Fibroblast of lung (primary cell): ENCODE data around the gene SEC24C. TPM values are rescaled to one million over a fixed set of nuclear protein-coding genes. Genes with fewer than 3 reads are reported as not detected.
"Not testable (repeated sequence)": the region's sequence is repeated elsewhere in the genome, so short reads cannot be mapped to it uniquely, and the experiment has no call there.

Source experiments
- DNase-seq, 2 donors: peaks; one replicate each; pipeline versions ENCODE4 v3.0.0 to v3.0.0-alpha.2; 2010; ENCODE audit warnings: low read depth in 2 of 2
- H2AFZ ChIP-seq: 2 replicates; pipeline ENCODE4 v1.5.1; 2012; ENCODE audit warnings: low read length, control low read depth, inconsistent platforms
- H3K27ac ChIP-seq: 2 replicates; pipeline ENCODE4 v1.5.1; 2011; ENCODE audit warnings: low read length, control low read depth; ENCODE audit not compliant: insufficient read depth
- H3K27me3 ChIP-seq: 2 replicates; pipeline ENCODE4 v1.5.1; 2011; ENCODE audit warnings: mild to moderate bottlenecking, low read length; ENCODE audit not compliant: control insufficient read depth, insufficient read depth
- H3K36me3 ChIP-seq: 2 replicates; pipeline ENCODE4 v1.5.1; 2011; ENCODE audit warnings: low read length; ENCODE audit not compliant: control insufficient read depth, insufficient read depth
- H3K4me1 ChIP-seq: 2 replicates; pipeline ENCODE4 v1.5.1; 2011; ENCODE audit warnings: low read length; ENCODE audit not compliant: control insufficient read depth, insufficient read depth; ENCODE audit errors: extremely low read depth
- H3K4me2 ChIP-seq: 2 replicates; pipeline ENCODE4 v1.5.1; 2011; ENCODE audit warnings: low read length, control low read depth; ENCODE audit not compliant: insufficient read depth; ENCODE audit errors: extremely low read depth
- H3K4me3 ChIP-seq, 4 experiments: fragments of 200-600 bp in 1 of 4; sonication (generic) in 1 of 4; replicated peaks in 1 of 4; 2 replicates each; pipeline ENCODE4 v1.5.1; 2011 to 2016; ENCODE audit warnings: low read length in 4 of 4, low read depth in 3 of 4, mild to moderate bottlenecking in 3 of 4, control low read depth in 2 of 4, inconsistent platforms in 1 of 4, mixed read lengths in 1 of 4; ENCODE audit not compliant: insufficient read depth in 1 of 4; ENCODE audit errors: control extremely low read depth in 1 of 4
- H3K79me2 ChIP-seq: 2 replicates; pipeline ENCODE4 v1.5.1; 2012; ENCODE audit warnings: mild to moderate bottlenecking, low read length, inconsistent platforms; ENCODE audit not compliant: control insufficient read depth, insufficient read depth
- H3K9ac ChIP-seq: 2 replicates; pipeline ENCODE4 v1.5.1; 2011; ENCODE audit warnings: mild to moderate bottlenecking, low read length, control low read depth; ENCODE audit not compliant: insufficient read depth
- H3K9me3 ChIP-seq: 2 replicates; pipeline ENCODE4 v1.5.1; 2012; ENCODE audit warnings: low read depth, low read length; ENCODE audit not compliant: control insufficient read depth, insufficient read depth
- H4K20me1 ChIP-seq: 2 replicates; pipeline ENCODE4 v1.5.1; 2011; ENCODE audit warnings: low read length; ENCODE audit not compliant: control insufficient read depth, insufficient read depth; ENCODE audit errors: extremely low read depth
- EZH2 ChIP-seq: IDR thresholded peaks from 2 replicates; pipeline ENCODE4 v1.5.1; 2012; ENCODE audit warnings: low read length, control low read depth, mild to moderate bottlenecking; ENCODE audit errors: missing control alignments
- polyA plus RNA-seq, 2 donors: library from polyadenylated mRNA; depleted of rRNA in 1 of 2; stranded (reverse) in 1 of 2; unstranded in 1 of 2; fragments of >200 nt; gene quantifications; 2 replicates each; pipeline ENCODE4 v1.2.1, GENCODE V29; 2011 to 2012; ENCODE audit warnings: missing spikeins in 1 of 2
- total RNA-seq: library from RNA; depleted of rRNA; stranded (reverse); fragments of >200 nt; gene quantifications from 2 replicates; pipeline ENCODE4 v1.2.1, GENCODE V29; 2014
- TF ChIP-seq, protein P1 (sequence below), 2 donors: IDR thresholded peaks in 1 of 2; conservative IDR thresholded peaks in 1 of 2; 1 replicate in 1 of 2; 2 replicates in 1 of 2; pipeline ENCODE4 v1.5.1; 2011 to 2012; ENCODE audit warnings: low read length in 2 of 2, control low read depth in 1 of 2, inconsistent platforms in 1 of 2, low read depth in 1 of 2, mild to moderate bottlenecking in 1 of 2

The SEC24C gene
- total and polyA plus RNA-seq, 2 donors (not counting 1 experiment from before 2014, with no cell fraction given) = 58.0 to 60.4 TPM

- not testable (repeated sequence) for DNase-seq, H3K4me2 ChIP-seq, H4K20me1 ChIP-seq, H3K9ac ChIP-seq, H3K9me3 ChIP-seq, H3K79me2 ChIP-seq, H3K4me3 ChIP-seq, H3K27ac ChIP-seq, H3K27me3 ChIP-seq, H3K36me3 ChIP-seq, H2AFZ ChIP-seq, H3K4me1 ChIP-seq
These were observed 28.7 kb upstream of the SEC24C start for GRCh38 chr10:73715179-73716156.

DNA sequence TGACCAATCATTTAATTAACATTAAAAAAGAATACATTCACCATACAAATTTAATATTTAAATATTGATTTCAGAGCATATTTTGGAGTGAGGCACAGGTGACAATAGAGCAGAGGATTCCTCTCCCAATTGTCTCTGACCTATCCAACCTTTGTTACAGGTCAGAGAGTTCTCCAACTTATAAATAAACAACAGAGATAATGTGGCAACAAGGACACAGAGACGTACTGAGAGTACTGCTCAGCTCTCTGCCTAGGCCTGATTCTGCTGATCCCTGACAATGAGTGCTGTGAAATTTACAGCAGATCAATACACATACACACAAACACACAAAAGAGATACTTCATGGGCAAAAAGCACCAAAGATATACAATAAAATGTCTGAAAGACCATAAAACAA, 27.9 kb upstream of the SEC24C start:
- Histone ChIP-seq H3K4me1 (no peaks in the 10 kb centered on the region), H4K20me1 (no peaks in the 10 kb centered on the region), H3K79me2 (no peaks in the 10 kb centered on the region), H3K9me3 (no peaks in the 10 kb centered on the region), H2AFZ (no peak overlapping the region), H3K4me3 (no peak overlapping the region), H3K27me3 (no peaks in the 10 kb centered on the region), H3K36me3 (peaks cover 5% of the 10 kb centered on the region), H3K9ac (no peak overlapping the region), H3K27ac (no peak overlapping the region), H3K4me2 (no peak overlapping the region)
- TF ChIP-seq, protein P1, sequence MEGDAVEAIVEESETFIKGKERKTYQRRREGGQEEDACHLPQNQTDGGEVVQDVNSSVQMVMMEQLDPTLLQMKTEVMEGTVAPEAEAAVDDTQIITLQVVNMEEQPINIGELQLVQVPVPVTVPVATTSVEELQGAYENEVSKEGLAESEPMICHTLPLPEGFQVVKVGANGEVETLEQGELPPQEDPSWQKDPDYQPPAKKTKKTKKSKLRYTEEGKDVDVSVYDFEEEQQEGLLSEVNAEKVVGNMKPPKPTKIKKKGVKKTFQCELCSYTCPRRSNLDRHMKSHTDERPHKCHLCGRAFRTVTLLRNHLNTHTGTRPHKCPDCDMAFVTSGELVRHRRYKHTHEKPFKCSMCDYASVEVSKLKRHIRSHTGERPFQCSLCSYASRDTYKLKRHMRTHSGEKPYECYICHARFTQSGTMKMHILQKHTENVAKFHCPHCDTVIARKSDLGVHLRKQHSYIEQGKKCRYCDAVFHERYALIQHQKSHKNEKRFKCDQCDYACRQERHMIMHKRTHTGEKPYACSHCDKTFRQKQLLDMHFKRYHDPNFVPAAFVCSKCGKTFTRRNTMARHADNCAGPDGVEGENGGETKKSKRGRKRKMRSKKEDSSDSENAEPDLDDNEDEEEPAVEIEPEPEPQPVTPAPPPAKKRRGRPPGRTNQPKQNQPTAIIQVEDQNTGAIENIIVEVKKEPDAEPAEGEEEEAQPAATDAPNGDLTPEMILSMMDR (conservative IDR thresholded peaks at IDR 0.05 in 1 of 2, IDR thresholded peaks at IDR 0.05 in 1 of 2; ENCODE audit: low read depth in 1 of 2, low read length in 2 of 2) = no peak
- TF ChIP-seq EZH2 = no peak
- no peak for DNase-seq

DNA sequence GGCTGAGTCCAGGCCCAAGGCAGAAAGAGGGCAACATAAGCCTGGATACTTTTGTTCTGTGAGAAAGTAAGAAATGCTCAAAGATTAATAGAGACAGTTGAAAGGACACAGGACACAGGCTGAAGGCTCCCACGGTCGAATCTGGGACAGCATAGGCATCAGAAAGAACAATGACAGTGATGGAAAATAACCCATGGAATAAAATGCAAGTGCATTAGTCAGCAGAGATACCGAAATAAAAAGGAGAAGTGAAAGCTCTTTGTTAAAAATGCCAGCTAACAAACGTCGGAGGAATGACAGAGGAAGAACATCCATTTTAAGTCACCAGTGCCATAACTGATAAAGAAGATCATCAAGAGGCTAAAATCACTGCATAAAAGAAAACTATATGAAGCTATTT, 26.6 kb upstream of the SEC24C start:
- Histone ChIP-seq H3K9ac (no peak overlapping the region), H3K4me2 (no peak overlapping the region), H2AFZ (no peak overlapping the region), H4K20me1 (no peaks in the 10 kb centered on the region), H3K4me3 (no peak overlapping the region), H3K79me2 (no peaks in the 10 kb centered on the region), H3K27me3 (no peaks in the 10 kb centered on the region), H3K27ac (no peak overlapping the region), H3K9me3 (no peaks in the 10 kb centered on the region), H3K36me3 (peaks cover 5% of the 10 kb centered on the region), H3K4me1 (no peaks in the 10 kb centered on the region)
- DNase-seq = no peak
- TF ChIP-seq EZH2 = no peak
- TF ChIP-seq, protein P1 (conservative IDR thresholded peaks at IDR 0.05 in 1 of 2, IDR thresholded peaks at IDR 0.05 in 1 of 2; ENCODE audit: low read depth in 1 of 2, low read length in 2 of 2) = no peak

GRCh38 chr10:73720561-73720960, 23.6 kb upstream of the SEC24C start:
- not testable (repeated sequence) for H3K4me1 ChIP-seq, H2AFZ ChIP-seq, H3K9ac ChIP-seq, H3K9me3 ChIP-seq, H3K27me3 ChIP-seq, H3K4me2 ChIP-seq, H4K20me1 ChIP-seq, H3K27ac ChIP-seq, H3K79me2 ChIP-seq, H3K36me3 ChIP-seq, H3K4me3 ChIP-seq
- peak; percentile 22 to 55 for DNase-seq
